Cardiac fibroblast (primary cell): ENCODE data around the gene AXIN2.
A peak's percentile ranks its signal among the peaks of the same experiment; 100 is the strongest.

ENCODE experiments used
- DNase-seq, 2 donors: peaks; one replicate each; pipeline versions ENCODE4 v3.0.0 to v3.0.0-alpha.2; 2010; ENCODE audit warnings: low read depth in 2 of 2
- H3K4me3 ChIP-seq, 2 donors: replicated peaks in 1 of 2; 1 replicate in 1 of 2; 2 replicates in 1 of 2; pipeline ENCODE4 v1.5.1; 2011; ENCODE audit warnings: low read depth in 2 of 2, low read length in 2 of 2, mild to moderate bottlenecking in 2 of 2, moderate library complexity in 1 of 2
- TF ChIP-seq, protein P1 (sequence below): IDR thresholded peaks from one replicate; pipeline ENCODE4 v1.5.1; 2011; ENCODE audit warnings: low read depth, mild to moderate bottlenecking, low read length, inconsistent platforms

Gene AXIN2

DNA sequence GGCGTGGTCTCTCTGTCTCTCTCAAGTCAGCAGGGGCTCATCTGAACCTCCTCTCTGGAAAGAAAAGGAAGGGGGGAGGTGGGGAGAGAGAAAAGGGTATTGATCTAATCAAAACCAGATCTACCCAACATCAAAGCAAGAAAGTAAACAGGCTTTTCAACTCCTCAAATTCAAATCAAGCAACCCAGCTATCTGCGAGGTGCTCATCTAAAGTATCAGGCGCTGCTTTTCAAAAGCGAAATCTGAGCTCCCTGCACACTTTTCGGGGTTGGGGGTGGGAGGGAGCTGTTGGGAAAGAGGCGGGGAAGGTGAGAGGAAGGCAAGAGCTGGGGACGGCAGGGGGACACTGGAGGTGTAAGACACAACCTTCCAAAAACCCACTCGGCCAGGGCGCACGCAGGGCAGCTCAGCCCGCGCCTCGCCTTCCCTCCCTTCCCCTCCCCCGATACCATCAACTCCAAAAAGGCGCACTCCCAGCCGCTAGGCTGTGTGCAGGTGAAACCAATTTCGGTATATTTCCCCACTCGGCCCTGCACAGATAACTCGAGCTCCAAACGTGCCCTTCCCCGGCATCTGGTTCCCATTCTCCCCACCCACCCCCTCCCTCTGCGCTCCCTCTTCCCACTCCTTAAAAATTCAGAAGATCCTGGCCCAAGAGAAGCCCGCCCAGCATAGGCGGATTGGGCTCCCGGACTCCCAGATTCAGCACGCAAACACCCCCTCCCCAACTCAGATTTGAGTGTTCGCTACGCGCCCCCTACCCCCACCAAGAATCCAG lies 2.6 kb downstream of the AXIN2 start:
- DNase-seq, result no peak
- TF ChIP-seq, protein P1, sequence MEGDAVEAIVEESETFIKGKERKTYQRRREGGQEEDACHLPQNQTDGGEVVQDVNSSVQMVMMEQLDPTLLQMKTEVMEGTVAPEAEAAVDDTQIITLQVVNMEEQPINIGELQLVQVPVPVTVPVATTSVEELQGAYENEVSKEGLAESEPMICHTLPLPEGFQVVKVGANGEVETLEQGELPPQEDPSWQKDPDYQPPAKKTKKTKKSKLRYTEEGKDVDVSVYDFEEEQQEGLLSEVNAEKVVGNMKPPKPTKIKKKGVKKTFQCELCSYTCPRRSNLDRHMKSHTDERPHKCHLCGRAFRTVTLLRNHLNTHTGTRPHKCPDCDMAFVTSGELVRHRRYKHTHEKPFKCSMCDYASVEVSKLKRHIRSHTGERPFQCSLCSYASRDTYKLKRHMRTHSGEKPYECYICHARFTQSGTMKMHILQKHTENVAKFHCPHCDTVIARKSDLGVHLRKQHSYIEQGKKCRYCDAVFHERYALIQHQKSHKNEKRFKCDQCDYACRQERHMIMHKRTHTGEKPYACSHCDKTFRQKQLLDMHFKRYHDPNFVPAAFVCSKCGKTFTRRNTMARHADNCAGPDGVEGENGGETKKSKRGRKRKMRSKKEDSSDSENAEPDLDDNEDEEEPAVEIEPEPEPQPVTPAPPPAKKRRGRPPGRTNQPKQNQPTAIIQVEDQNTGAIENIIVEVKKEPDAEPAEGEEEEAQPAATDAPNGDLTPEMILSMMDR, result no peak
- peak overlapping the region; percentile 69 to 76 for H3K4me3 ChIP-seq

DNA sequence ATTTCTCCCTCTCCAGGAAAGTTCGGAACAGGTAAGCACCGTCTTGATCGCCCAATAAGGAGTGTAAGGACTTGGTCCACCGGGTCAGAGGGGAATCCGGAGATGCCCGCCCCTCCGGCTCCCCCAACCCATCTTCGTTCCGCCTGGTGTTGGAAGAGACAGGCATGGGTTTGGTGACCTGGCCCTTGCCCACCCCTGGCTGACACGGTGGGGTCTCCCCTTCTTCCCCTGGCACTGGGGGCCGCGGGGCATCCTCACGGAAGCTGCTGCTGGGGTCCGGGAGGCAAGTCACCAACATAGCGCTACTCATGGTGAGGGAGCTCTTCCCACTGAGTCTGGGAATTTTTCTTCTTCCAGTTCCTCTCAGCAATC lies 3.2 kb downstream of the AXIN2 start:
- TF ChIP-seq, protein P1, result no peak
- H3K4me3 ChIP-seq, result peak overlapping the region in 1 of 2 donors; percentile 76

DNA sequence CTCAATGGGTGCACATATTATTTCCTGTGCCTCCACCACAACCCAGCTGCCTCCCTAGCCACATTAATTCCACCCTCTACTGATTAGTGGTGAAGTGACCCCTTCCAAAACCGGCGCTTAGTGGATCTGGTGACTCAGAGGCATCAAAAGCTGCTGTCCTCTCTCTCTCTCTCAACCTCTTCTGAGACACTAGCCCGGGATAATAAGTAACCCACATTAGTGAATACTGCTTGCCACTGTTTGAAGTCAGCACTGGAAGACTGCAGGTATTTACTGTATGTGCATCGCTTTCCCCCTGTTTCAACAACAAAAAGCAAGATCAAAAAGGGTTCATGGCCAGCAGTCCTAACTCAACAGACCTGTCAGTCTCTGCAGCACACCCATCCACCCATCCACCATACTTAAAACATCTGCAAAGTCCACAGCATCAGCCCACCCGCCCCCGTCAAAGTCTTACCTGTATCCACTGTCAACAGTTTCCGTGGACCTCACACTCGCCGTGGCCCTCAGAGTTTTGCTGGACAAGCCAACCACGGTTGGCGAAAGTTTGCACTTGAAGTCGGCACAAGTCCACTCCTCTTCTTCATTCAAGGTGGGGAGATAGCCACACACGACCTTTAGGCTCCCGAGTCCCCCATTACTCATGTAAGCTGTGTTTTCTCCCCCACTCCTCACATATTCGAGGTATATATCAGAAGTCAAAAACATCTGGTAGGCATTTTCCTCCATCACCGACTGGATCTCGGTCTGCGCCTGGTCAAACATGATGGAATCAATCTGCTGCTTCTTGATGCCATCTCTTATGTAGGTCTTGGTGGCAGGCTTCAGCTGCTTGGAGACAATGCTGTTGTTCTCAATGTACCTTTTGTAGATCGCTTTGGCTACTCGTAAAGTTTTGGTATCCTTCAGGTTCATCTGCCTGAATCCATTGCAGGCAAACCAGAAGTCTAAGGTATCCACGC lies 3.8 kb downstream of the AXIN2 start:
- TF ChIP-seq, protein P1, result no peak
- peak; percentile 38 to 59 for DNase-seq
- H3K4me3 ChIP-seq, result peak overlapping the region in 1 of 2 donors; percentile 76

More for the DNA sequence above, 3.2 kb downstream of the AXIN2 start:
- no peak for DNase-seq

DNA sequence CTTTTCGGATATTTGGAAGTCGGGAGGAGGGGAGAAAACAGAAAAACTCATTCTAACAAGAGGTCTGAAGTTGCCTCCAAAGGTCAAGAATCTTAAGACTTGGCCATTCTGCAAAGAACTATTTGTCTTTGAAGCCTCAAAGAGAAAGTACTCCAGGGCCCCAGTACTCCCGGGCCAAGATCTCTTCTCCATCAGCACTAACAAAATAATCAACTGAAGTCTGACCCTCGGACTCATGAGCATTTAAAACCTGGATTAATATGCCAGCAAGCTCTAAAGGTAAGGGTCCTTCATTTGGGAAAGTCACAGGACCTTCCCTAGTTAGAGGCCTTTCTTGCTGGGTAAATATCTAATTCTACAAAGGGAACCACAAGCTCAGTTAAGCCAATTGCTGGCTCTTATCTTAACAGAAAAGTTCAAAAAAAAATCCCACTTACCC lies 4.5 kb downstream of the AXIN2 start:
- TF ChIP-seq, protein P1, result no peak
- H3K4me3 ChIP-seq, result peak overlapping the region in 1 of 2 donors; percentile 30
- no peak for DNase-seq

DNA sequence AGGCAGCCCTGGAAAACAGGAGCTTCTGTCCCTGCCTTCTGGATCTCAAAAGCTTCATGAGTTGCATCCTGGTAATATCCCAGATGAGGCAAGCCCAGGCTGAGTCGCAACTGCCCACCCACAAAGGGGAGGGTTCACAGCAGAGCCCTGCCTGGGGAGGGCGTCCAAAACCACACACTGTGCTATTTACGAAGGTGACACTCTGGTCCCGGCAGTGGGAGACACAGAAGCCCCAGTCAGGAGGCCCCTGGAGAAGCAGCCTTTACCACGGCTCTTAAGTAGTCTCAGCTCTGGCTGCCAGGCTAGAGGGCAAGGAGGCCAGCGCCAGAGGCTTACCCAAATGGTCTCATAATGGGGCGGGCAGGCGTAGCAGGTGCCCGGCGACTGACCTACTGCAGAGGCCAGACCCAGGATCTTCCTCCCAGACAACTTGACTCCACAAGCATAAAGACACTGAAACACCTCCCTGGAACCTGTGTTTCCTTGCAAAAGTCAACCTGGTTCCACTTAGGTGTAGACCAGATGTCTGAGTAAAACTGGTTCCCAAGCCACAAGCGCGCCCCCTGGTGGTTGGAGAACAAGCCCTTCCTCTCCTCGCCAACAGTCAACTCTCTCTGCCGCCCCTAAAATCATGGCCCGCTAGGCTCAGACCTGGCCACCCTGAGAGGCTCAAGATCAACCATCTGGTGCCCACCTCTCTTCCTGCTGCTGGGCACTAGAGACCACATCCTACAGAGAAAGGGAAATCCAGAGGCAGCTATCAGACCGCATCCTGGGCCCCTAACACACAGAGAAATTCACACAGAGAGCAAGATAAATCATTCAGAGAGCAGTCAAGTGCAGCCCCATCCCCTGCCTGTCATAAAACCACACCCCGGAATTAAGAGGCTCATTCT lies 5.2 kb downstream of the AXIN2 start:
- TF ChIP-seq, protein P1, result peak; percentile 85
- peak; percentile 74 to 76 for DNase-seq
- H3K4me3 ChIP-seq, result peak overlapping the region in 1 of 2 donors; percentile 30

DNA sequence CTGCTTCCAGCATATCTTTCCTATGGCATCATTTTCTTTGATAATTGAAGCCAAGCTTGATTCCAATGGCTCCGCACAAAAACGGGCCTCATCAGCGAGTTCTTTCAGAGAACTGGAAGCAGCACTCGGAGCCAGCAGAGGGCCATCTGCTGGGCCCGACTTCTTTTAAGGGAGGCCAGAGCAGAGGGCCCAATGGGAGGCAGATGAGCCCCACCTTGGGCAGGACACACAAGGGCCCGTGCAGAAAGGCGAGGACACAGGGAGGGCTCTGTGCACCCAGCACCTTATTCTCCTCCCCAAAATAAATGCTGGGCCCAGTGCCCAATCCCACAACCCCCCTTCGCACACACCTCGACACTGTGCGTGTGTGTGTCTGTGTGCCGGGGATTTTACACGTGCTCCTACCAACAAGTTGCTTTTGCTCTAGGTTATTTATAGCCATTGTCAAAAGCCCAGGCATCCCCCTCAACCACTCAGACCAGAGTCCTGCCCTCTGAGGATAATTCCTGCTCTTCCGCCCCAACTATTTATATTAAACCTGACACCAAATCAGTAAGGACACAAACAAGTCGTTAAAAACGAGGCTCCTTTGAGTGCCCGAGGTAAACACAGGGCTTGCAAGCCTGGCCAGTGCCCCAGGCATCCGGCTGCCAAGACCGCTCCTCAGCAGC lies 6.8 kb downstream of the AXIN2 start:
- H3K4me3 ChIP-seq, result no peak overlapping the region
- TF ChIP-seq, protein P1, result peak; percentile 3
- no peak for DNase-seq
